K562 (cell line): ENCODE data around the gene RALY. TPM values are rescaled to one million over a fixed set of nuclear protein-coding genes. Genes with fewer than 3 reads are reported as not detected.
A peak's percentile ranks its signal among the peaks of the same experiment; 100 is the strongest.

Source experiments
- ARHGAP35 ChIP-seq: fragments of 450-650 bp; IDR thresholded peaks from 2 replicates; pipeline ENCODE4 v1.6.1; 2018; ENCODE audit not compliant: partially characterized antibody
- ARID3B ChIP-seq: fragments of 250-450 bp; sonication (Bioruptor Pico); IDR thresholded peaks from 2 replicates; pipeline ENCODE4 v1.4.0; 2020; ENCODE audit warnings: borderline replicate concordance
- CBX1 ChIP-seq: sonication (generic); IDR thresholded peaks from 2 replicates; pipeline ENCODE4 v1.6.1; 2016; ENCODE audit warnings: antibody characterized with exemption, low read depth, mild to moderate bottlenecking
- CHD2 ChIP-seq: IDR thresholded peaks from 2 replicates; pipeline ENCODE4 v1.6.1; 2011; ENCODE audit warnings: low read depth, low read length
- CREB3 ChIP-seq: fragments of 450-650 bp; conservative IDR thresholded peaks from 2 replicates; pipeline ENCODE4 v1.6.1; 2016; ENCODE audit warnings: missing genetic modification characterization, low read depth, mild to moderate bottlenecking, missing compliant biosample characterization, moderate library complexity
- EP300 ChIP-seq: IDR thresholded peaks from 2 replicates; pipeline ENCODE4 v1.6.1; 2012; ENCODE audit warnings: low read length, improper control_type of control experiment
- ESRRB ChIP-seq: fragments of 250-450 bp; sonication (Bioruptor Pico); IDR thresholded peaks from 2 replicates; pipeline ENCODE4 v1.5.0; 2020; ENCODE audit warnings: mild to moderate bottlenecking, moderate library complexity, borderline replicate concordance
- EZH2 ChIP-seq: IDR thresholded peaks from 2 replicates; pipeline ENCODE4 v1.6.1; 2012; ENCODE audit warnings: low read depth, mild to moderate bottlenecking, inconsistent platforms, low read length, borderline replicate concordance
- HMBOX1 ChIP-seq: sonication (generic); IDR thresholded peaks from 2 replicates; pipeline ENCODE4 v1.6.1; 2016
- KAT2B ChIP-seq: IDR thresholded peaks from one replicate; pipeline ENCODE4 v1.6.1; 2012; ENCODE audit warnings: low read depth, mild to moderate bottlenecking, control low read depth, inconsistent platforms, low read length, moderate library complexity
- KHSRP ChIP-seq: fragments of 450-650 bp; IDR thresholded peaks from 2 replicates; pipeline ENCODE4 v1.6.1; 2017
- MBD2 ChIP-seq: sonication (generic); IDR thresholded peaks from 2 replicates; pipeline ENCODE4 v1.6.1; 2016; ENCODE audit warnings: low read depth, borderline replicate concordance
- MCM5 ChIP-seq: fragments of 450-650 bp; IDR thresholded peaks from 2 replicates; pipeline ENCODE4 v1.6.1; 2016; ENCODE audit warnings: low read depth
- MEF2D ChIP-seq: conservative IDR thresholded peaks from 2 replicates; pipeline ENCODE4 v1.6.1; 2016; ENCODE audit warnings: low read depth, missing genetic modification characterization, missing compliant biosample characterization
- NKRF ChIP-seq: fragments of 450-650 bp; IDR thresholded peaks from 2 replicates; pipeline ENCODE4 v1.6.1; 2016; ENCODE audit warnings: borderline replicate concordance
- POLR2A ChIP-seq: fragments of 450-650 bp; conservative IDR thresholded peaks from 2 replicates; pipeline ENCODE4 v1.6.1; 2016
- SIRT6 ChIP-seq: IDR thresholded peaks from one replicate; pipeline ENCODE4 v1.6.1; 2012; ENCODE audit warnings: low read depth, mild to moderate bottlenecking, control low read depth, inconsistent platforms, low read length, moderate library complexity
- TAF9B ChIP-seq: fragments of 450-650 bp; IDR thresholded peaks from 2 replicates; pipeline ENCODE4 v1.6.1; 2018; ENCODE audit warnings: mild to moderate bottlenecking; ENCODE audit not compliant: partially characterized antibody
- TAL1 ChIP-seq: fragments of 450-650 bp; IDR thresholded peaks from 2 replicates; pipeline ENCODE4 v1.6.1; 2016; ENCODE audit warnings: mild to moderate bottlenecking
- TEAD4 ChIP-seq, 2 experiments: sonication (generic) in 1 of 2; formaldehyde crosslinking in 1 of 2; IDR thresholded peaks; 2 replicates each; pipeline versions ENCODE4 v1.6.1 to v1.8.0; 2012 to 2022; ENCODE audit warnings: borderline replicate concordance in 1 of 2, inconsistent platforms in 1 of 2, low read length in 1 of 2, mild to moderate bottlenecking in 1 of 2, missing genetic modification reagents in 1 of 2
- ZBTB5 ChIP-seq: fragments of 450-650 bp; IDR thresholded peaks from 2 replicates; pipeline ENCODE4 v1.6.1; 2017; ENCODE audit warnings: antibody characterized with exemption
- ZNF431 ChIP-seq: sonication (generic); formaldehyde crosslinking; IDR thresholded peaks from 2 replicates; pipeline ENCODE4 v1.8.0; 2022; ENCODE audit warnings: mild to moderate bottlenecking, missing genetic modification reagents
- ZNF561 ChIP-seq: fragments of 450-650 bp; formaldehyde crosslinking; conservative IDR thresholded peaks from 2 replicates; pipeline ENCODE4 v1.4.0; 2020; ENCODE audit warnings: mild to moderate bottlenecking, moderate library complexity
- polyA plus RNA-seq, 8 experiments: library from polyadenylated mRNA; depleted of rRNA in 4 of 8; stranded (reverse) in 5 of 8; unstranded in 3 of 8; fragments of >200 nt; fragmentation: Nextera tagmentation in 2 of 8; fragmentation: Illumina TruSeq in 1 of 8; extraction: Ambion mirVana in 2 of 8; extraction: Trizol in 1 of 8; gene quantifications; 2 replicates each; pipeline versions ENCODE4 v1.2.1 to v1.2.3, GENCODE V29; 2011 to 2014; ENCODE audit warnings: inconsistent platforms in 1 of 8, missing spikeins in 1 of 8
- total RNA-seq, 7 experiments: library from RNA; depleted of rRNA in 6 of 7; stranded (reverse); fragments of >200 nt in 6 of 7; fragmentation: Illumina TruSeq in 2 of 7; extraction: Trizol in 2 of 7; gene quantifications; 2 replicates each; pipeline versions ENCODE4 v1.2.1 to v1.2.3, GENCODE V29; 2011 to 2021; ENCODE audit warnings: low replicate concordance in 1 of 7

RALY gene
- total and polyA plus RNA-seq, 9 of the 15 experiments (the other 6 are each of a cell fraction or from before 2014, with no cell fraction given): 0.80 to 207 (median 128) TPM

- TF ChIP-seq ZBTB5: no peak
- TF ChIP-seq MBD2: peak; percentile 91
- TF ChIP-seq ARID3B (CRISPR knock-in tag): no peak
- 0 out of 2 replicates have a peak, but pooled peaks have one; percentile 10 for TF ChIP-seq NKRF
- no peak for TF ChIP-seq MCM5
- TF ChIP-seq SIRT6: no peak
- no peak; the same call in 1 of the 2 replicates for TF ChIP-seq CBX1
- no peak for TF ChIP-seq KAT2B
- TF ChIP-seq CHD2: no peak
- no peak for TF ChIP-seq ARHGAP35
- TF ChIP-seq KHSRP: no peak
- TF ChIP-seq HMBOX1: no peak
- no peak for TF ChIP-seq ESRRB (CRISPR knock-in tag)
- TF ChIP-seq ZNF431 (CRISPR knock-in tag): no peak
- TF ChIP-seq TEAD4 (IDR thresholded peaks at IDR 0.05; ENCODE audit: low read length): no peak
- no peak for TF ChIP-seq TEAD4 (CRISPR knock-in tag; IDR thresholded peaks at IDR 0.05; ENCODE audit: borderline replicate concordance)
- no peak for TF ChIP-seq TAF9B
- no peak for TF ChIP-seq ZNF561
- no peak for TF ChIP-seq EZH2
- no peak for TF ChIP-seq CREB3 (tag)
- TF ChIP-seq EP300: peak; percentile 12; the same call in 1 of the 2 replicates
- TF ChIP-seq TAL1: no peak
- TF ChIP-seq MEF2D (tag): no peak
- TF ChIP-seq POLR2A: peak; percentile 86
Observed at GRCh38 chr20:33993576-33994221, at the start of gene RALY (continued).
